NAMALWA (cell line): ENCODE measurements around the gene SLC15A5.
A peak's percentile ranks its signal among the peaks of the same experiment; 100 is the strongest.

Experiments
- DNase-seq: peaks from one replicate; pipeline ENCODE4 v3.0.0-alpha.2; 2015; ENCODE audit warnings: low spot score

Gene SLC15A5

DNA sequence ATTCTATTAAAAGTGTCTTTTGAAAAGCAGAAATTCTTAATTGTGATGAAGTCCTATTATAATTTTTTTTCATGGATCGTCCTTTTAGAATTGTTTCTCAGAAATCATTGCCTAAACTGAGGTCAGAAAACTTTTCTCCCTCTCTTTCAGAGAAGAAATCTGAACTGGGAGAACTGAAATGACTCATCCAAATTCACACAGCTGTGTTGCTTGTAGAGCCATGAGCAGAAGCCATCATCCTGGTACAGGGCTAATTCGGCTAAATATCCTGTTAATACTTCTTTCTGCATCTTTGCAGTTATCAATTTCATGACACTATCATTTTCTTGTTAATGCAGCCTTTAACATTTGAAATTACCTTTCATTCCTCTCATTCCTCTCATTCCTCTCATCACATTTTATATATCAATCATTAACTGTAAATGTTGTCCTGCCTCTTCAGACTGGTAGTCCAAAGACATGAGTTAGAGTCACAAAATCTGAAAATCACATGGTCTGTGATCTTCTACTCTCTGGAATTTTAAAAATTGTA is 15.5 kb downstream of the SLC15A5 start:
- no peak for DNase-seq

DNA sequence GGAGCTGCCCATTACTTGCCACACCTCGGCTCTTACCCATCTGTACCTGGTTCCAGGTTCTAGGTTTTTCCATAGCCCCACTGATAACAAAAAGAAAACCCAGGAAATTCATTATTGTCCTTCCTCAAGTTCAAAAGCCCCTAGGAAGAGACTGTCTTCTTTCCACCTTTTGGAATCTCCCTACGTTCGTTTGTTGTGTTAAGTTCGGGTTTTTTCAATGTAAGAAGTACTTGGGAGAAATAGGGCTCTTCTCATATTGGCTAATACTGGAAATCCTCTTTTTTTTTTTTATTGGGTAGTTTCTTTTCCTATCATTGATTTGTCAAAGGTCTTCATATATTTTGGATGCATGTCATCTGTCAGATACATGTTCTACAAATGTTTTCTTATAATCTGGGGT is 17.3 kb downstream of the SLC15A5 start:
- no peak for DNase-seq

DNA sequence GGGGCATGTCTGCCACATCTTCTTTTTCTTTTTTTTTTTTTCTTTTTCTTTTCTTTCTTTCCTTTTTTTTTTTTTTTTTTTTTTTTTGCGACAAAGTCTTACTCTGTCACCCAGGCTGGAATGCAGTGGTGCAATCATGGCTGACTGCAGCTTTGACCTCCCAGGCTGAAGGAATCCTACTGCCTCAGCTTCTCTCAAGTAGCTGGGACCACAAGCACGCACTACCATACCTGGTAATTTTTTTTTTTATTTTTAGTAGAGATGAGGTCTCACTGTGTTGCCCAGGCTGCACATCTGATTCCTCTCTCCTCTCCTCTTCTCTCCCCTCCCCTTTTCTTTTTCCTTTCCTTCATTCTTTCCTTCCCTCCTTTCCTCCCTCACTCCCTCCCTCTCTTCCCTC is 18.5 kb downstream of the SLC15A5 start:
- DNase-seq, result no peak

DNA sequence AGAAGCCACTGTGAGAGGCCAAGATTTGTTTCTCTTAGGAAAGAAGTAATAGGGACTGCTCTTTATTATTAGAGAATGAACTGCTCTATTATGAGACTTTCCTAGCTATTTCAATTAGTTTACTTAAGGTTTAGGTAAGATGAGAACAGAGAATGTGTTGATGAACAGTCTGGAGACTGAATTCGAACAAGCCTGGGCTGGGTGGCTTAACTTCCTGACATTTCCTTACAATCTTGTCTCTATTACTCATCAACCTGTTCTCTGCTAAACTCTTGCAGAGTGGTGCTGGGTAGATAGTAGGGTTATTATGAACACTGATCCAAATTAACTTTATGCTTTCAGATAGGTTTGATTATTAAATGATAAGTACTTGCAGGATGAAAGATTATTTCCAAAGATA is 31.2 kb downstream of the SLC15A5 start:
- no peak for DNase-seq

DNA sequence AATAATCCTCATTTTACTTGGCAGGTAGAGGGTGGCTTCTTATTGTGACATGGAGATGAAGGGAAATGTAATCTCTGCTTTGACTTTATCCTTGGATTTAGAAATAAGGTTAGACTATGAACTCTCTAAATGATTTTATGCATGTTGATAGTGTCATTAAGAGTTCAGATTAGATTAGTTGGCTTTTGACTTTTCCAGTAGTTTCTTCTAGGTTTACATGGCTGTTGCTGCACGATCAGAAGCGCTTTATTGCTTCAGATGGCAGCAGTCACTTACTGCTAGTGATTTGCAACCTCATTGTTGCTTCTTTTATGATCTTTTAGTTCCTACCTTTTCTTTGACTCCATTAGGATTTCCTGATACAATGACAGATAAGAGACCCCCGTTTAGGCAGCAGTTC is 32.3 kb downstream of the SLC15A5 start:
- no peak for DNase-seq

DNA sequence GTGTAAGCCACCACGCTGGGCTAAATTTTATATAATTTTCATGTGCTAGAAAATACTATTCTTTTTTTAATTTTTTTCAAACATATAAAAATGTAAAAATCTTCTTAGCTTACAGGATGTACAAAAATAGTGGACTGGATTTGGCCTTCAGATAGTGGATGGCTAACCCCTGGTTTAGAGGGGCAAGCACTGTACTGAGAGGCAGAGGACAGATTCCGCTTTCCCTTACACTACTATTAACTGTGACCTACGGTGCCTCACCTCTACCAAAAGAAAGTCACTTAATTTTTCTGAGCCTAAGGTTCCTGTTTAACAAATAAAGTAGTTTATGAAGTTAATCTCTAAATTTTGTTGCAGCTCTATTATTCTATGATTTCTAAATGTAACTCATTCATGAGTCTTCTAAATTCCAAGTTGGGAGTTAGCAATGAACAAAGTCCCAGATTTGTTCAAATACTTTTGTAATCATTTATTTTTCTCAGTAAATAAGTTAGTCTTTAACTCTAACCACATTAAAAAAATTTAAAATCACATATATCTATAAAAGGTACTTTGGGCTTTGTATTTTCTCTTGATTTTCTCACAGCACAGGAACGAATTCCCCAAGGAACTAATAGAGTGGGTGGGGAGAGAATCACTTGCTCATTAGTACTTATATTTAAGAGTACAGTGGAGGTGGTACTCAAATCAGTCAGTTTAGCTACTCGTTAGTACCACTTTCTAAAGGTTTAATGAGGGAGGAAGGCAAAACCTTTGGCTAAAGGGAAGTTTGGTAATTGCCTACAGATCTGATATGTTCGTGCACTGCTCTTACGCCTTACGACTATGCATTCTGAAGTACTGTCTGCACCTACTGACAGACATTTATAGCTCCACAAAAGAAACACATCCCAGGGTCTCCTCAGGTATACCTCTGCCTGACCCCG is 33.7 kb downstream of the SLC15A5 start:
- DNase-seq, result no peak

DNA sequence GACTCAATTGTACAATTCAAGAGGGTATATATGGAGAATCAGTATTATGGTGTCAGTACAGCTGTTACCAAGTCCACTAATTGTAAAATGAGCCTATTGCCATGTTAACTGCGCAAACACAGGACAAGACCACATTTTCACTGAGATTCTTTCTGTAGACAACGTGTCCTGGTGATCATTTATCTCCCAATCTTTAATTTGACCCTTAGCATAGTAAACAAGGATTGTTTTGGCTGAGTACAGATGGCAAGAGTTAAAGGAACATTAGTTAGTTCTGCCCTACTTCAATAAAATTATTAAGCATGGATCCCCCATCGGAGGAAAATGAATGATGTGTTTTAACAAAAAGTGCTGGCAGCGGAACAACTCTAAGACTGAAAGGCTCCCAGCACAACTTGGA is 36.1 kb downstream of the SLC15A5 start:
- no peak for DNase-seq

DNA sequence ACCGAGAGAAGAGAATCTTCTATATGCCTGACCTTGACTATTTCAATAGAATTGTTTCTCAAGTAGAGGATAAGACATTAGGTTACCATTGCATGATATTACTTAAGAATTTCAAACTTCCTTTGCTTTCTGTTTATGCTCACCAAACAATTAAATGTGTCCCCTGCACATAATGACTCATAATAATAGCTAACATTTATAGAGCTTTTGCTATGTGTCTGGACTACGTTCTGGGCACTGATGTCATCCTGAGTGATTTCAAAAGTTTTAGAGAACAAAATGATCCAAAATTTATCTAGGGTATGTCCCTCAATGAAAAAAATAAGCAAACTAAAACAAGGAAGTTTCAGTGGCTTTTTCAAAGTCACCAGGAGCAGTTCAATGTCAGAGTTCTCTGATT is 38.8 kb downstream of the SLC15A5 start:
- DNase-seq, result no peak

DNA sequence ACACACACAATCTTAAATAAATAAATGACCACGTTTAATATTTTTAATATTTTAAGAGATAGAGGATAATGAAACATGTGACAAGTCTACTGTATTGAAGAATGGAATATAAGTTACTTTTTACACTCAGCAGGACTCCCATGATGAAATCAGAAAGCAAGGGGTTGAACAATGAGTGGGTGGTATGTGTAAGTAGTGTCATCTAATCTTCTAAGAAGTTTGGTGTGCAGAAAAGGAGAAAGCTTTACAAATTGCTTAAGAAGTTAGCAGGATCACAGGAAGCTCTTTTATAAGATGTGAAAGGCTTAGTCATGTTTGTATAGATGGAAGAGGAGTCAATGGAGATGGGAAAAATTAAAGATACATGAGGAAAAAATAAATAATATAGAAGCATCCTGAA is 47.8 kb downstream of the SLC15A5 start:
- no peak for DNase-seq

DNA sequence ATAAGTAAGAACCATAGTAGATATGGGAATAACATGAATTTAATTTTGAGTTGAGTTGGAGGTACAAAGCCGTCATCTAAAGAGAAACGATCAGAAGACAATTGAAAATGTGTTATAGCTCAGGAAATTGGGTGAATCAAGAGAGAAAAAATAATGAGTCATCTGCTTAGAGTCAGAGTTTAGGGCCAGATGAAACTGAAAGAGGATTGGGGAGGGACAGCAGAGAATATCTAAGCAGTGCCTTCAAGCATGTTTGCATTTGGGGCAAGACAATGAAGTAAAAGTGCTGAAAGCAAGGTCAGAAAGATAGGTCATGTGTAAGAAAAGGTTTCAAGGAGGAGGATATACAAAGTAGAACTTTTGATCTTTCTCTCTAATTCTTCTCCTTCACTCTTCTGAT is 49.4 kb downstream of the SLC15A5 start:
- no peak for DNase-seq

DNA sequence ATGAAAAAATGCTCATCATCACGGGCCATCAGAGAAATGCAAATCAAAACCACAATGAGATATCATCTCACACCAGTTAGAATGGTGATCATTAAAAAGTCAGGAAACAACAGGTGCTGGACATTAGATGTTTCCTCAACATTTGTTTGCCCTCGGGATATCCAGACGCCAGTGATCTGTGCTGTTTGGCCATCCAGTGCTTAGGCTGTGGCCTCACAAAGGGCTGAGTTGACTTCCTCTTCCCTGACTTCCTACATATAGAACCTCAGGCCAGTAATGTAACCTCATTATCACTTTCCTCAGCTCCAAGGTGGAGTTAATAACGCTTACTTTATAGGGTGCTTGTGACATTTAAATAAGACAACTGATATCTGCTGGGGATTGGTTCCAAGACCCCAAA is 51.8 kb downstream of the SLC15A5 start:
- DNase-seq, result no peak

DNA sequence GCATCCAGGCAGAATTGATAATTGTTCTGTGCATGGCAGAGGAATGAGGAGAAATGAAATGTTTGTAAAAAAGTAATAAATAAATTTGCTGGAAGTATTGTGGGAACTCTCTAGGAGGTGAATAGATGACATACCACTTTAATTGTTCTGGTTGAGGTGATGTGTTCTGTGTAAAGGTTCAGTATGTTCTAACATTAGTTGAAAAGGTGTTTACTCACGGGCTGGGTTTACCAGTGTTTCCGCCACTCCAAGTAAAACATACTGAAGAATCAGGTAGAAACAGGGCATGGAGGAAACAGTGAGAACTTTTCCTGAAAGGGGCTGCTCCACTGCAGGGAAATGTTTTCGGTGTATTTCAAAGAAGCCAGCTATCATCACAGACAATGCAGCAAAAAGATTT is 53.3 kb downstream of the SLC15A5 start:
- no peak for DNase-seq

DNA sequence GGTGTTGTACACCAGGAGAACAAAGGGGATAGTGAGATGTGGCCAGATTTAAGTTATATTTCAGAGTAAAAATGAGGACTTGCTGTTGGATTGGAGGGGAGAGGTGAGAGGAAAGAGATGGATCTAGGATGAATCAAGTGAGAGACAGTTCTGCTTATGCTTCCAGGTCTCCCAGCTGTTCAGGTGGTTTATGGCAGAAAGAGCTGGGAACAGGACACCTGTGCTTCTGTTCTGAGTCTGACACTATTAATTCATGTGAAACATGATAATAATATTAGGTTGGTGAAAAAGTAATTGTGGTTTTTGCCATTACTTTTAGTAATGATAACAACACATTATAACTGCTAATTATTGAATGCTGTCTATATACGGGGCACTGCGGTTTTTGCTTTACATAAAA is 55.7 kb downstream of the SLC15A5 start:
- DNase-seq, result no peak

DNA sequence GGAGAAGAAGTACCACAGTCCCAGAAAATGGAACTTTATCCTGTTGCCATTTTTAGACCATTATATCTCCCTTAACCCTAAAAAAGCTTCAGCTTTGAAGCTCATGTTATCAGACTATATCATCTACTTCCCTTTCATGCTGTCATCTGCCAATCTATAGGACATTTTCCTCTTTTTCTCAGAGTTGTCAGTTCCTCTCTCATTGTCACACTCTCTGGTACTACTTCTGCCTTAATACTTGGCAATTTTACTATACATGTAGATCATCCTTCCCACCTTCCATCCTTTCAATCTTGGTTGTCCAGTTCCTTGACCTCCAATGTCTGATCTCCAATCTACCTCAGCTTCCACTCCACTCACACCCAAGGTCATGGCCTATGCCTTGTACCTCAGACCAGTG is 57.4 kb downstream of the SLC15A5 start:
- DNase-seq, result no peak

DNA sequence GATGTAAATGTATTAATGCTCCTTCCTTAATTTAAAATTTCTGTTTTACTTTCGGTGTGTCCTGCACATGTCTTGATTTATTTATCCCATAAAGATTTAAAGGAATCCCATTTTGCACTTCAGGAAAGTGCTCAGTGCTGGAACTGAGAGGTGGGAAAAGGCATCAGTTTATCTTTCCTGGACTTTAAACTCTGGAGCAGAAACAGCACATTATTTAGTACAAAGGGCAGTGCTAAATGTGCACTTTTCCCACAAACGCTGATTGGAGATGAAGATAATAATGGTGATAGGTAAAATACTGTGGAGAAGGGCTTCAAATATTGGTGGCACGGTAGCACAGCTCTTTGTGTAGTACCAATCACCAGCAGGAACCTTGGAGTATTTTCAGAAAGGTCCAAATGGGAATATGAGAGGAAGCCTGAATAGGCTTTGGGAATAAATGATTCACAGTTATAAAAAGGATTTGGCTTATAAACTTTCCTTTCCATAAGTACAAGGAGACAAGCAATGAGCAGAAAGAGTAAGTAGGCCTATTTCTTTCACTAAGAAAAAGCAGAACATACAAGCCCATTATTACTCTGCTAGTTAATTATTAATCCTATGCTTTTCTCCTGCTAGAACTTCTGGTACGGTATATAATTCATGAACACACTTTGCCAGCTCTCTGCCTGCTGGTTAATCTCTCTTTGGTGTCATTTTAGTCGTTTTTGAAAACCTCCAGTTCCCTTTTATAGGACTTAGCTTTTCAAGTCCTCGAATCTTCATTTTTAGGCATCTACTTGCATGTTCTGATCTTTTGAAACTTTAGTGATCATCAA is 58.3 kb downstream of the SLC15A5 start:
- DNase-seq, result no peak

DNA sequence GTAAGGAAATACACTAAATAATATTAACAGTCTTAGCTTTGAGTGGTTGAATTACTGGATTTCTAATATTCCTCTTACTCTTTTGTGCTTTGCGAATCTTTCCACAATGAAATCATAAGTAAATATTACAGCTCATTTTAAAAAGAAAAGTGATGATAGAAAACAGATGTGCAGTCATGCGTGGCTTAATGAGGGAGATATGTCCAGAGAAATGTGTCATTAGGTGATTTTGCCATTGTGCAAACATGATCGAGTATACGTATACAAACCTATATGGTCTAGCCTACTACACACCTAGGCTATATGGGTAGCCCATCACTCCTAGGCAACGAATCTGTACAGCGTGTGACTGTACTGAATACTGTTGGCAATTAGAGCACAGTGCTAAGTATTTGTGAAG is 59.3 kb downstream of the SLC15A5 start:
- DNase-seq, result no peak

DNA sequence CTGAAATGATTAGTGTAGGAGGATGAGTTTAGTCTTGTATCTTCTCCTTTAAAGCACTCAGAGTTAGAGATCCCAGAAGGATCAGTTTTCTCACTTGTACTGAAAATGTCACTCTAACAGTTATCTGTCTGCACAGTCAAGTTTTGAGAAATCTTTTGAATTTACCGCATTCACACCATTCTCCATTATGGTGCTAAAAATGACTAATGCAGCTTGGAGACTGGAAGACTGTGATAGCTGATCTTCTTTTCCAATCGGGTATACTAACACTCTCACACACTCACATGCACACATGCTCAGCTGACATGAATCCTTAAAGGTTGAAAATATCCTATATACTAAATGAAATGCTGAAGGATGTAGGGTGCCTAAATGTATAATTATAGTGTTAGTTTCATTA is 65.8 kb downstream of the SLC15A5 start:
- DNase-seq, result no peak

DNA sequence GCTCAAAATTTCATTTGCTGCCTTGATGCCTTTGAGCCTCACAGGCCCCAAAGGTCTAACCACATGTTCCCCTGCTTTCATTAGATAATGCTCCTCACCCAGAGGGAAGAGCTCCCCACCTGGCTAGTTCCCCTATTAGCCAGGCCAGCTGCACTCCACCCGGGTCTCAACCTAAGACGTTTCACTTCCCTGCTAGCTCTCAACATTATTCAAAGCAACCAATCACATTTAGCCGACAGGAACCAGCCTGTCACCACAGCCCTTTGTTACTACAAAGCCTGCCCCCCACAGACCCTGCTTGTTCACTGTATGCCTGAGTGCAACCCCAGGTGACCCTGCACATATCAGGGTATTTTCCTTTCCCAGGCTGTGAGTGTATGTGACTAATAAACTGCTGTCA is 78.6 kb downstream of the SLC15A5 start:
- peak; percentile 86 for DNase-seq

DNA sequence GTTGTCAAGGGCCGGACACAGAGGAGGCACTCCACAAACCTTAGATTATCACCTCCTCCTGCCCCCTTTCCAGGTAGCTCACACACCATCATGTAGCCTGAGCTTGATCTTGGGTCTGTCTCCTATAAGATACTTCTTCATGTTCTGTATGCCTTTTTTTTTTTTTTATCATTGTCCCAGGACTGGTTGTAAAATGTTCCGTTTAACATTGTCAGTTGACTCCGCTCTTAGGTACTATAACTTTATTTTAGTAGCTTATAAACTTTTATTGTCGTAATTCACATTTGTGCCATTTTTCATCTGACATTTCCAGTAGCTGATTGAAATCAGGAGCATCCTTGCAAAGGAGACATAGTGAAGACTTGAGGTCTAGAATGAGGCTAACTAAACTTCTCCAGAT is 79.9 kb downstream of the SLC15A5 start:
- DNase-seq, result no peak

DNA sequence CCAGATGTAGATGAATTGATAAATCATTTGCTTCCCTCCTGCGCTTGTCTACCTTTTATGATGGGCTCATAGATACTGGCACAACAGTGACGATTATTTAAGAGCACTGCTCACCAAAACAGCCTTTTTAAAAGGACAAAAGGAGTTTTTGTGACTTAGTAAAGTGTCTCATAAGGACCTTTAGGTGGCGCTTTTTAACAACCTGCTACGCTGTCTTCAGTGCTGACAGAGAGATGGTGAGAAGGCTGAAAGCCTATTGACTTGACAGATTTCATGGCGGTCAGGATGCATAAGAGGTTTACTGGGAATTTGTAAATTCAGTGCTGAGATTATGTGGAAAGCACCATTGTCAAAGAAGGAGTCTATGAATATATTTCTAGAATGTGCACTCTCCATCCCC is 87.6 kb downstream of the SLC15A5 start:
- peak; percentile 35 for DNase-seq

DNA sequence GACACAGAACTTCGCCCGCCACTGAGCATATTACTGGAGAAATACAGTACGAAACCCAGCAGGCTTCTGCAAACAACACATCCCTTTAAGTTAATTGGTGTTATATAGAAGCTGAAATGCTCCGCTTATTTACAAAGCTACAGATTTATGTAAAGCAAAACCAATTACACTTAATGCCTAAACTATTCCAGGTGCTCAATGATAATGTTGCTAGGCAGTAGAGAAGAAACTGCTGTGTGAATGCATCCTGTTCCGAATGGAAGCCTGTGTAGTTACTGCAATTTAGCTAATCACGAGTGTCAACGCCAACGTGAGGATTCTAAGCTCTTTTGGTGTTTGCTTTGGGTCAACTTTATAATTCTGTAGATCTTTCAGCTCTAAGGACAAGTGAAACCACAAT is 89.8 kb downstream of the SLC15A5 start:
- DNase-seq, result no peak

DNA sequence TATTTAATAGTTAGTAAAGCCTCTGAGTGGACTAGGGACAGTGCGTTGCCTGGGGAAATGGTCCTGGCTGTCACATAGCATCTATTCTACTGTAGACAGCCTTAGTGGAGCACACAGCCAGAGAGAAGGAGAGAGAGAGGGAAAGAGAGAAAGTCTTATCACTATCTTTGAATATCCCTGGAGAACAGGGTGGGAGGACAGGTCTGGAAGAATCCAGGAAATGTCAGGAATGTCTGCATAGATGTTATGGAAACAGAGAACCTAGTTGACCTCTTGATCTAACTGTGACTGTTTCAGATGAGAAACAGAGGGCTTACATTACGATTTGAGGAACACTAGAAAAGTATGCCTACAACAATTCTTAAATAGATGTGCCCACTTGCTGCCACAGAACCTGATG is 92.8 kb downstream of the SLC15A5 start:
- no peak for DNase-seq

DNA sequence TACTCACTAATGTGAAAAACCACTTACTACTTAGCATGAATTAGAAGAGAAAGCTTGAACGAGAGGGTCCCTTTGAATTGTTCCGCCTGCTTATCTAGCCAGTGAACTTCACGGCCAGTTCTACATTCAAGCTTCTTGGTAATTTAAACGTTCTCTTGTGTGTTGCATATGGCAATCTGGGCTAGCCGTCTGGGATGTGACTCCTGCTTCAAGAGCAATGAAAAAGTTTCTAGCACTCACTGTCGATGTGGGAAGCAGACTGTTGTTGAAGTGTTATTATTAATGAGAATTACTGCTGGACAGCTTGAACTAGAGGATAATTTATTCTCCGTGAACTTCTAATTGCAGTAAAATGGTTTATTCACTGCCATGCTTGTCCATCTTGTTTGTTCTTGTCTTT is 93.9 kb downstream of the SLC15A5 start:
- no peak for DNase-seq
